Measurements from ENCODE around the gene FBXO11.

DNA sequence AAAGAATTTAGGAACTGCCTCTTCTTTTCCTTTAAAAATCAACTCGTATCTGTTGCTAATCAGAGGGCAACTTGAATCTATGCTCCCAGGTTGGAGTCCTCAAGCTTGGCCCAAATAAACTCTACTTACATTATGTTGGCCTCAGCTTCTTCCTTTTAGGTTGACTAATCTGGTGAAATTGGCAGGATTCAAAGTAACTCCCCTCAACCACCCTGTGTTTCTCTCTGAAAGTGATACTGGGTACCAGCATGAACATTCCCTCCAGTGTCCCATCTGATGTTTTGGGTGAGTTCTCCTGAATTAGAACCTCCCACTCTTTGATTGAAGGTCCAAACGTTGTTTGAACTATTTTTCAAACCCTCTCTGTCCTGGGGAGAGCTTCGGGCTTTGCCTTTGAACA, 164.7 kb downstream of the FBXO11 start:
- TF ChIP-seq, protein P1, sequence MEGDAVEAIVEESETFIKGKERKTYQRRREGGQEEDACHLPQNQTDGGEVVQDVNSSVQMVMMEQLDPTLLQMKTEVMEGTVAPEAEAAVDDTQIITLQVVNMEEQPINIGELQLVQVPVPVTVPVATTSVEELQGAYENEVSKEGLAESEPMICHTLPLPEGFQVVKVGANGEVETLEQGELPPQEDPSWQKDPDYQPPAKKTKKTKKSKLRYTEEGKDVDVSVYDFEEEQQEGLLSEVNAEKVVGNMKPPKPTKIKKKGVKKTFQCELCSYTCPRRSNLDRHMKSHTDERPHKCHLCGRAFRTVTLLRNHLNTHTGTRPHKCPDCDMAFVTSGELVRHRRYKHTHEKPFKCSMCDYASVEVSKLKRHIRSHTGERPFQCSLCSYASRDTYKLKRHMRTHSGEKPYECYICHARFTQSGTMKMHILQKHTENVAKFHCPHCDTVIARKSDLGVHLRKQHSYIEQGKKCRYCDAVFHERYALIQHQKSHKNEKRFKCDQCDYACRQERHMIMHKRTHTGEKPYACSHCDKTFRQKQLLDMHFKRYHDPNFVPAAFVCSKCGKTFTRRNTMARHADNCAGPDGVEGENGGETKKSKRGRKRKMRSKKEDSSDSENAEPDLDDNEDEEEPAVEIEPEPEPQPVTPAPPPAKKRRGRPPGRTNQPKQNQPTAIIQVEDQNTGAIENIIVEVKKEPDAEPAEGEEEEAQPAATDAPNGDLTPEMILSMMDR (IDR thresholded peaks at IDR 0.05; ENCODE audit: low read length): no peak
- no peak for TF ChIP-seq EZH2 (optimal IDR thresholded peaks at IDR 0.05; ENCODE audit: low read depth, low read length)
